T-helper 1 cell treated with Interleukin-12 subunit alpha and Interleukin-12 subunit beta and Interleukin-4 antibody, amounts not matched to agents 30 ng/mL and 1 ng/mL, for 36 hours (primary cell): ENCODE results near the gene SLC9A9. TPM values are rescaled to one million over a fixed set of nuclear protein-coding genes. Genes with fewer than 3 reads are reported as not detected.

Source experiments
- intact Hi-C: fragments of 100-400 bp; cut with micrococcal nuclease; formaldehyde crosslinking; loops from one replicate; pipeline ENCODE4 v1.15.1; 2024
- total RNA-seq: library from RNA; stranded (reverse); gene quantifications from 2 replicates; pipeline ENCODE4 v1.2.3, GENCODE V29; 2022

Gene SLC9A9
- total RNA-seq, 1 donor from 2014 or later: 19.3 TPM

DNA sequence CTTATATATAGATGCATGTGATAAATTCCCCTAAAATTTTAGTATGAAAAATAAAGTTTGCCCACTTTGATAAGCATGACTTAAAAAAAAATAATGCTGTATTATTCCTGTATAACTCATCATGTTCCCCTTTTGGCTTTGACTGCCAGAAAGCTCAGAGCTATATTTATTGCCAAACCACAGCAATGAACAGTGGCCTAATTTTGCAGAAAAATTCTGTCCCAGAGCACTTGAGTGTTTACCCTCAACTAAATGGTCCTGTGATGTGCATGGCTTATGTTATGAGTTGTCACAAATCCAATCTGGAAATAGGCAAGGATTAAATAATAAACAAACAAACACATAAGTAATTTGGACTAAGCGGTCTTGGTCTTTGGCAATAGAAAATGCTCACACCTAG, 276.7 kb downstream of the SLC9A9 start:
- intact Hi-C loops: no loop called here

DNA sequence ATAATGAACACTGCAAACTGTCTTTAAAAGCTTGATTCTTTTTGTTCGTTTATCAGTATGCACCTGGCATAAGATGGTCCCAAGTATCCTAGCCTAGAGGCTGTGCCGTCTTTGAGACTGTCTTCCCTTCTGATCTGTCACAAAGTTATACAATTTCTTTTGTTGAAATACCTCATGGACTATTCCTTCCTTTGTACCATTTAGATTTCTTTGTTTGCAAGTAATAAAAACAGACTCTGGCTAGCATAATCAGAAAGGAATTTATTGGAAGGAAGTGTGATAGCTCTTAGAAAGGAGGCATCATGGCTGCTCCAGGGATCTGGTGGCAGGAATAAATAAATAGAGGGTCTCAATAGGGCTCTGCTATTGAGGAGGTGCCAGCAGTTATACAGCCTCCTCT, 280.4 kb downstream of the SLC9A9 start:
- intact Hi-C loops: no loop called here

DNA sequence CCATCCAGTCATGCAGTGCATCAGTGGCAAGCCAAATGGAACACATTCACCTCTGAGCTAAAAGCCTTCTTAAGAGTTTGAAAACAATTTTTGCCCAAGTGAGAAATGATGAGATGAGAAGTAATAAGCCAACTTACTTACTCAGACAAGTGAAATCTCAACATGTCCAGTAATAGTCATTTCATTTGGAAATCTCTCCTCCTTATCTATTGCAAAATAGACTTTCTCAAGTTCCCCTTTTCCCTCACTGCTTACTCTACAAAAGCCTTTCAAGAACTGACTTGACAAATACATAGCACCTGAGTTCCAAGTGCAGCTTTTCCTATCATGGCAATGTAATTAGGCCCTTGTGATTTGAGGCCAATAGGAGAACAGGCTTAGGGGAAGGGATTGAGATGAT, 282.3 kb downstream of the SLC9A9 start:
- intact Hi-C loops: no loop called here

DNA sequence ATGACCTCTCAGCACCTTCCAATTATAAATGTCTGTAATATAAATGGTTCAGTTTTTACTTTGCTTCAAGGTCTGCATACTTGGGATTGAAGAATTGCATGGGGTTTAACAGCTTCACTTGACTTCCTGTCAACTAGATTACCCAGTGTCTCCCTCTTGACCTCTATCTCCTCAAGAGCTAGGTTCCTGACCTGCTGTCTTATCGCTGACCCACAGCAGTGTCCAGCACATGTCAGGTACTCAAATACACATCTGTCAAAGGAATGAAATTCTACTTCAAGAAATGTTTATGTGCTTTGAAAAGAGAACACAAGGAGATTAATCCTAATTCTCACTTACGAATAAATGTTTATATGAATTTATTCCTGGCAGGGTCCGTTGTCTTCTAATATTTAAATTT, 284.5 kb downstream of the SLC9A9 start:
- intact Hi-C loops: no loop called here

DNA sequence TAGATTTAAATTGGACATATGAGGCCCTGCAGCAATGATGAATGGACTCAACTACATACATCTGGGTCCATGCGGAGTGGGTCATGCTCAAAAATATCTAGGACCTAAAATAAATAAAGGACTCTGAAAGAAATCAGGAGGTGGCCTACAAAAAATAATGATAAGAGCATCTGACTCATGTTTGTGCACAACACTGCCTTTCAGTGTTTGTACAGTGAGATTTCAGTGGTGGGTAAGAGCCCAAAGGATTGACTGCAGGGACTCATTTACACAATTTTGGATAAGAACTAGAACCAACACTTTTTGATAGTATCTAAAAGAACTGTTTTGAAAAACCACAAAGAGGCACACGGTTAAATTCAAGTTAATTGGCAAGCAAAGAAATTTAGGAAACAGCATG, 285.5 kb downstream of the SLC9A9 start:
- intact Hi-C loops: no loop called here

DNA sequence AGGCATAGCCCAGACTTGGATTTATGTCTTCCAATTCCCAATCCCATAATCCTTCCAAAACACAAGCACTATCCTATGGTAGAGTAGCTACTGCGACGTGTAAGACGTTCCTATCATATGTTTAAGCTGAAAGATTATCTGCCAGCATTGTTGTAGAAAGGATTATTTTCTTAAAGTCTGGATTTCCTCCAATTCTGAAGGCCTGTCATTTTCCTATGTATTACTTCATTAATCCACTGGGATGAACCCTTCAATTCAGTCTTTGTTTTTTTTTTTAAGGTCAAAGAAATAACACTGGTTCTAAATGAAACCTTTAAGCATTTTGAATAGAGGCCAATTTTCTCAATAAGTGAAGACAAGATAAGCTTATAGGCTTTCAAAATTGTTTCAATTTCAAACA, 289.0 kb downstream of the SLC9A9 start:
- intact Hi-C loops: no loop called here

DNA sequence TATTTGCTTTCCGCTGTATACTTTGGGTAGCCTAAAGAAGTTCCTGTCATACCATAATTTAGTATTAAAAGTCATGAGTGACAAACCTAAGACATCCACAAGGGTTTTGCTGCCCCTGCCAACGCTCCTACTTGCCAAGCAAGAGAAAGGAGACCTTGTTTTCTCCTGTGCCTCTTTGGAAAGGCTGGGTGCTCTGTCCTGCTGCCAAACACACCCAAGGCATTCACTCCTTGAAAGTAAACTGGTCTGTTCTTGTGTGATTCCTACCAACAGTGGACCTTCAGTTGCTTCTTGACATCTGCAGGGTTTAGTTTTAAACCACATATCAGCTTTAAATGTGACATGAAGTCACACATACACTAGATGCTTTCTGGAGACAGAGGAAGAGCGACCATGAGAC, 295.4 kb downstream of the SLC9A9 start:
- intact Hi-C loops: no loop called here

DNA sequence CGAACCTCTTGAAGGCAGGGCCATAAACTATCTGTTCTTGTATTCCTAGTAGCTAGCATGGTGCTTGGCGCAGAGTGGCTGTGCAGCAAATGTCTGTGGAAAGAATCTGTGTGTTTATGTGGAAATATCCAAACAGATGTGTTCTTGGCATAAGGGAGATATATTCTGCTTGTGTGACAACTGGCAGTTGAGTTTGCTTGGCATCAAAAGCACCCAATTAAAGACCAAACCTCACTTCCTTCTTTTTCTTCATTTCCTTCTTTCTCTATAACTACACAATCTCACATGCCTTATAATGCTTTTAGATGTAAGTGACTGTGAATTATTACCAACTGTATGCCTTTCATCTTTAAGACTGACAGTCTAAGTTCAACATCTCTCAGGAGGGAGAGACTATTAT, 296.5 kb downstream of the SLC9A9 start:
- intact Hi-C loops: no loop called here

DNA sequence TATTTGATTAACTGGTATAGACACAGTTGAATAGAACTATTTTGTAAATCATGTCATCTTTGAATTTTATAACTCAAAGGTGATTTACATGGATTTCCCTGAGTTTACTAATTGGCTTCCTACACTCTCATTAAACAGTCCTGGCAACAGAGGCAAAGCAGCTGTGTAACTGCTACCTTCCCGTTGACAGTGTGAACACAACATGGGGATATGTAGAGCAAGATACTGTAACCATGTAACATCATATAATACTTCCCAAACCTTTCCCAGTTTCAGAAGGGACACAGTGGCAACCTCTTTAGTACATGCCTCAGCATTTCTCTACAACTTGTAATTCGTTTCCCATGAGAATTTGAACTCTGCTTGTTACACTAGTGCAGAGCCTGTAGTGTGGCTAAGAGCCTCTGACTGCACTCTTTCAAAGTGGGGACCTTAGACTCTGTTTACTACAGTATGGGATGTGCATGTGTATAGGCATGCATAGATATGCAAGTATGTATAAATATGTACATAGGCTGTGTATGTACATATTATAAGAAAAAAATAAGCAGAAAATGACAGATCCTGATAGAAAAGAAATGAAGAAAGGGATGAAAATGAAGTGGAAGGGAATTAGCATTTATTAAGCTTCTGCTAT, 299.3 kb downstream of the SLC9A9 start:
- intact Hi-C loops: no loop called here

DNA sequence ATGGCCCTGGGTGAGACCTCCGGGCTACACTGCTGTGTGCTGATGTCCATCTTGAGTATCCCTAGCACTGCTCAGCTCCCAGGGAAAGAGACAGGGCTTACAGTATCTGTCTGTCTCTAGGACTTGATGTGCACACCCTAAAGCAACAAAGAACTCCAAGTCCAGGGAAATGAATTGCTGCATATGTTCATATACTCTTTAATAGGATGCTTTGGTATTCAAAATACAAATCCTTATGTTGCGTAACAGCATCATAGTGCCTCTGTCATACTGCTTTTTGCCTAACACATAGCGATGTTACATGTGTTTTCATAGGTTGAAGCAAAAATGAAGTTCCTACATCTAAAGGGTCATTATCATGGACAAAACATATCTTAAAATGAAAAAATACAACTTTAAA, 299.9 kb downstream of the SLC9A9 start:
- intact Hi-C loops: no loop called here

DNA sequence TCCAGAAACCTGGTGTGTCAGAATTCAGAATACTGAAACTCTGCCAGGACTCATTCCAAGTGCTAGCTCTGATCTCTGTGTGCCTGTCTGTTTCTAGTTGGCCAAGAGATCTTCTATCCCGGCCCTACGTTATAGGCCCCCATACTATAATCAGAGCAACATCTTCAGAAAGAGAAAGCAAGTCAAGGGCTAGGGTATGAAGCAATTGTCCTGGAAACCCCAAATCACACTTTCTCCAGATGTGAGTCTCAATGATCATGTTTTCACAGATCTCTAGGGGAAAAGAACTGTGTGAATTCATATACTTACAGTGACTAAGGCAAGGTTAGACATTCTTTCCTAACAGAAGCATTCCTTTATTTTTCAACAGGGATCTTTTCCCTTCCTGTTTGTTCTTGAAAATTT, 309.7 kb downstream of the SLC9A9 start:
- intact Hi-C loops: loop anchor here (5.0 kb wide), 3 partner anchors 86 to 476 kb away; no protein-coding TSS in a partner anchor

DNA sequence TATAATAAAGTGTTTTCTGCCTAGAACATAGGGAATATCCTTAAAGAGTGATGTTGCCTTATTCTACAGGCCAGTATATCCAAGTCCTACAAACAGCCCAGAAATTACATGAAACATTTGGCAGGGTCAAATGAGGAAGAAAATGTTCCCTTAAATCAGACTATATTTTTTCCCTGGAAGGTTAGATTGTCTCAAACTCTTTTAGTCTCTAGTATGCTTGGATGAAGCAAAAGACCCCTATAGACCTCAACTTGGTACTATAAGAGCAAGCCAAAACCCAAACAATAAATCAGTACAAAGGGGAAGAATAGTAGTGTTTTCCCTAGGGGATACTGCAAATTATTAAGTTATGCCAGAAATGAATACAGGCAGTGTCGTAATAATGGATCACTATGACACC, 310.2 kb downstream of the SLC9A9 start:
- intact Hi-C loops: loop anchor here (5.0 kb wide), 3 partner anchors 86 to 476 kb away; no protein-coding TSS in a partner anchor

DNA sequence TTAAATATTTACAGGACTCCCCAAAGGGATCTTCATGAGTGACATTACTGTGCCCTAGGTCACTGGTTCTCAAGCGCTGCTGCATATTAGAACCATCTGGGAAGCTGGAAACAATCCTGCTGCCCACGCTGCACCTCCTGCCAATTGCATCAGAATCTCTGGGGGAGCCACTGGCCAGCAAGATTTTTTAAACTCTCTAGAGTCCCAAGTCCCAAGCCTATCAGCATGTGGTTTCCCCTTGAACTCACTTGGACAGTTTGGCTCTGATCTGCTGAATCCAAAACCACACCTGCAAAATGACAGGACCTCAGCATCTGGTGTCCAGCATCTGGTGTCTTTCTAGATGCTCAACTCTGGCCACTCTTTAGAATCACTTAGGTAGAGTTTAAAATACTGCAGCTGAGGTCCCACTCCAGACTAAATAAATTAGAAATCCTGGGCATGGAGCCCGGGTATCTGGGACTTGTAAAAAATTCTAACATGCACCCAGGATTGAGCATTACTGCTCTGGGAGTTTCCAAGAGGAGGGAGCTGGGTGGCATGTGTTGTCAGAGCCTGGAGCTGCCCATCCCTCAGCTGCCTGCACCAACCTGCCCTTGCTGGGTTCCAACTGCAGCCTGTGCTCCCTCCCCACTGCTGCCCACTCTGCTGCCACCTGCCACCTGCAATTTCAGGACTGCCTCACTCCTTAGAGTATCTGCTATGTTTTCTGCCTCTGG, 311.3 kb downstream of the SLC9A9 start:
- intact Hi-C loops: loop anchor here (5.0 kb wide), 3 partner anchors 85 to 475 kb away; no protein-coding TSS in a partner anchor

DNA sequence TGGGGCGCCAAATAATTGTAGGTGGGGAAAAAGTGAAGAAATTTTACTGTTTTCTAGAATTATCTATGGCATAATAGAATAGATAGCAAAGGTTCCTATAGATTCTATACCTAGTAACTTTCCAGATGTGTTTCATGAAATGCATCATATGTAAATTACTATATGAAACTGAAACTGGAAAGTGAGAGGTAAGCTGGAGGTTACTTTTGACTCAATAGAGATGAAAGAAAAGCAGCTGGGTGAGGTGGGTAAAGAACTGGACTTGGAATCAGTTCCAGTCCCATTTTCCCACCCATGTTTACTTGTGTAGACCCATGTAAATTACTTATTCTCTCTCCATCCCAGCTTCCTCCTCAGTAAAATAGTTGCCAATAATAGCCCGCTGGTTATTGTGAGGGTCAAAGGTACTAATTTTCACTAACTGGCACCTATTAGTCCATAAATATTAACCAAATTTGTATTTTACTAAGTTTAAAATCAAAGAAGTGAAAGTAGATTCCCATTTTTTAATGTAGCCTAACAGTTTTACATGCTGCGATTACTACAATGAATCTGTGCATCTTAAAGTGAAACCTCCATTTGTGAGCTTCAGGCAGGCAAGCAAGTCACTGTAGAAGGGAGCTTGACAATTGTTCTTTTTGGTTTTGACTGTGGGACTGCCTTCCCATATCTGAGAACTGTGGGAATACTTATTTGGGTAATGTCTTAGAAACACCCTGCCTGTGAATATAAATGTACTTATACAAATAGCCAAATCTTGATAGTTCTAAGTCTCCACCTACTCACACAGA, 312.1 kb downstream of the SLC9A9 start:
- intact Hi-C loops: loop anchor here (5.0 kb wide), 3 partner anchors 84 to 474 kb away; no protein-coding TSS in a partner anchor

DNA sequence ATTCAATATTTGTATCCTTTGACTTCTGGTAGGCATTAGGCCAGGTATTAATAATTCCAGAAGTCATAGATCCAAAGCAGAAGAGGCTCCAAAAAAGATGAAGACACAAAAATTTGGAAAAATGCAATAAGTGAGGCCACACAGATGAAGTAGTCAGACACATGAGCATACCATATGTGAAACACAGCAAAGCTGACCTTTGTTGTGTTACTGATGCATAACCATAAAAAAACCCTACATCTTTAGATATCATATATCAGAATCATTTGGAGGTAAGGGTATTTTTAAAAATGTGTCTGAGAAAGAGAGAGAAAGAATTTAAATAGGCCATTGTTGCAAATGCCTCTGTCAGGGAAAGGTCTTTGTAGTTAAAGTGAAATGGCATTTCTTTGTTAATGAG, 314.9 kb downstream of the SLC9A9 start:
- intact Hi-C loops: no loop called here

DNA sequence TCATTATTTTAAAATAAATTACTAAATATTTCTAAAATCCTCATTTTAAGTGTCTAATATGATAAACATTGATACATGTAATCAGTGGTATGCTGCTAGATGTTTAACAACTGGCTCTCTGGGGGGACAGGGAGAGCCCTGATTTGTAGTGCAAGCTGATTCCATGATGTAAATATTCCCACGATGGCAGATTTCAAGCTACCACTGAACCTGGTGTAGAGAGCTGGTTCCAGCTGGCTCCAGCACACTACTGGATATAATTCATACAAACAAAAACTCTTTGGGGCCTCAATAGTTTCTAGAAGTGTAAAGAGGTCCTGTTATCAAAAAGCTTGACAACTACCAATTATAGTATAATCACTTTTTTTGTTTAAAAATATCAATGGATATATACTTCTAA, 316.2 kb downstream of the SLC9A9 start:
- intact Hi-C loops: no loop called here

DNA sequence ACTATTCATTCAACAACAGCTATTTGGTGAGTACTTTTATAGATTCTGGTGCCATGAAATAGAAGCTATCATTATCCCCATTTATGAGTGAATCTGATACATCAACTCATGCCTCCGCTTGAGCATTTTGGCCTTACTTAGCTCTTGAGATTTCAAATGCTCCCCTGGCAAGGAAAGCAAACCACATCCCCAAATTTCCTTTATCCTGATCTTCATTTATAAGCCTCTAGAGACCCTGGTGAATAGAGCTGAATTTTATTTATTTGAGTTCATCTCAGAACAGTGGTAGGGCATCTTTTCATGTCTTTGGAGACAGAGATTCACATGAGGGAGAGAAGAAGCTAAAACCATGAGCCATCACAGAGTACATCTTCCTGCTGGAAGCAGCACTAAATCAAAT, 317.2 kb downstream of the SLC9A9 start:
- intact Hi-C loops: no loop called here

DNA sequence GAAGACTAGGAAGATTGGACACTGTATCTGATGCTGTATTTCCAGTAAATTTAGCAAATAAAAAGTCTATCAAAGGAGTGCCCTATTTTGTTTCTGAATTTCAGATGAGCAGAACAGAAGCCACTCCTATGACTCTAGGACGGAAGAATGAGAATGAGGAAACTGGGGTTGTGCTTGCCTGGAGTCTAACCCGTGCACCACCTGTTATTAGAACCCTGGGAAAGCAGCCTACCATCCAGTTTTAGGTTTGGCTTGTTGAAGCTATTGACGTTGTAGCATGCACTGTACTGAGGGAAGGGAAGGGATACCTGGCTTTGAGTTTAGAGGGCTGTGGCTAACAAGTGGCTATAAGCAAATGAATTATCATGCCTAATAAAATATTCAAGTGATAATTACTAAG, 318.5 kb downstream of the SLC9A9 start:
- intact Hi-C loops: no loop called here

DNA sequence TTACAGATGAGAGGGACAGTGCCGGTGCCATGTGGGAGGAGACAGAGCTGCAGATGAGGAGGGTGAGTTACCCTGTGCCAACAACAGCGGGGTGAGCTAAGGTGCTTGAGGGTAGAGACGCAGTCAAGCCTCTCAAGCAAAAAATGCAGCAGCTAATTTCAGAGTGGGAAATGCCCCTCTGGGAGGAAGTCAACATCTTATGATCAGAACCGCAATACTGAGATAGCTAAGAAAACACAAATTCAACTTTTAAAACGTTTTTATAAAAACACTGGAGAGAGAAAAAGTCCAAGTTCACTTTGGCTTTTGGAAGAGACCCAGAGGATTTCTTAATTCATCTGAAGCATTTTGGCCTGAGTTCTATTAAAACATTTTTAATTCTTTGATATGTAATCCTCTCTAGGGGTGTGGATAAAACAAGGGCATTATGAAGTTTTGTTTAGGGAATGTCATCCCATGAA, 319.2 kb downstream of the SLC9A9 start:
- intact Hi-C loops: no loop called here

DNA sequence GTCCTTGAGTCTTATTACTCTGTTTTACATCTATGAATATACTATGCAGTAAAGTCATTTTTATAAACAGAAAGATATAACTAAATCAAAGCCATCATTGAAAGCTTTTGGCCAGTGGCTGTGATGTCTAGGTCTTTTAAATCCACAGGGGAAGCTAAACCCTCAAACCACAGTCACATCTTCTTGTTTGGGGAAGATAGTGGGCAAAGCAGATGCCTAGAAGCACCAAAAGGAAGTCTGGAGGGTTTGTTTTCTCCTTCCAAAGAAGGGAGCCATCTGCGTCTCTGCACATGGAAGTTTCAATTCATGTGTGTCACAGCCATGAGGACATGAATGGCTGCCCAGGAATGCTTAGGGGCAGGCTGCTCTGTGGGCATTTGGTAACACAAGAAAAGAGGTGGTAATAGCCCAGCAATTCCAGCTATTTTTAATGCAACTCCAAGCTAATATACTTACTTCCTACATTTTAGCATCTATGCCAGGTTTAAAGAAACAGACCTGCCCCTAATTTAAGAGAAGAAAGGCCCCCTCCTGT, 322.2 kb downstream of the SLC9A9 start:
- intact Hi-C loops: no loop called here

DNA sequence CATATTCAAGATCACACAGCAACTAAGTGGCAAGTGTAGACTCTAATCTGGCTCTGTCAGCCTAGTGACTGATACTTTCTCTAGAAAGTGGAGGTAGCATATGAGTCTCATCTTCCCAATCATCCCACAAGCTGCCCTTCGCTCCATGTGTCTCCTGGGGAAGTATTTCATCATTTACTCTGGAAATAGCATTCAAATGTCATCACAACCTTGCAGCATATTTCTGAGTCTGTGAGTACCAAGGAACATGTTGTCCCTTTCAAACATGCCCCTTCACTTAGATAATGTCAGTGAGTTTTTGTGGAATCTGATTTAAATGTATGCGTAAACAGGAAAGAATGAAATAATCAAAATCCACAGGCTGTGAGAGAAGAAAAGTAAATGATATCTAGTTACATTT, 322.9 kb downstream of the SLC9A9 start:
- intact Hi-C loops: no loop called here

DNA sequence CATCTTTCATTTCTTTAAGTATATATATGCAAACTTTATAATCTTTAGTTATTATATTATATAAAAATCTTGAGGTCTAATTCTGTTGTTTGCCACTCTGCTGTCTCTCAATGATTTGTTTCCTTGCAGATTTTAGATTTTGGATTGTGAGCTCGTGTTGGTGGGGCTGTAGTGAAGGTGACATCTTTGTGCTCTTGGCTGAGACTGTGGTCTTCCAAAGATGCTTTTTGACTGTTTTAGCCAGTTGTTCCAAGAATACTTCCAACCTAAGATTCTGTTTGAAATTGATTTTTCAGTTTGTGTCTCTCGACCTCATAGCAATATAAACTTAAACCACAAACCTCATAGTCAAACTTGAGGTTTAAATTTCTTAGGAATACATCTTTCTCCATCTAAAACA, 326.5 kb downstream of the SLC9A9 start:
- intact Hi-C loops: no loop called here
